Esophagus muscularis mucosa (tissue), 4 donors: ENCODE measurements around the gene EIF5AL1. TPM values are rescaled to one million over a fixed set of nuclear protein-coding genes. Genes with fewer than 3 reads are reported as not detected.
"Not testable (repeated sequence)": the region's sequence is repeated elsewhere in the genome, so short reads cannot be mapped to it uniquely, and the experiment has no call there.

Experiments
- DNase-seq: peaks from one replicate; pipeline ENCODE4 v3.0.0-alpha.2; 2017; ENCODE audit errors: extremely low spot score
- H3K27ac ChIP-seq, 4 donors: fragments of 200-600 bp; sonication (generic); replicated peaks in 1 of 4; 1 replicate in 3 of 4; 2 replicates in 1 of 4; pipeline ENCODE4 v1.5.1; 2016 to 2019; ENCODE audit warnings: mild to moderate bottlenecking in 1 of 4
- H3K27me3 ChIP-seq, 4 donors: fragments of 200-600 bp; sonication (generic); one replicate each; pipeline versions ENCODE4 v1.5.1 to v1.6.0; 2016 to 2019
- H3K36me3 ChIP-seq, 4 donors: fragments of 200-600 bp; sonication (generic); one replicate each; pipeline ENCODE4 v1.5.1; 2016 to 2019
- H3K4me1 ChIP-seq, 4 donors: fragments of 200-600 bp; sonication (generic); one replicate each; pipeline ENCODE4 v1.5.1; 2016 to 2019
- H3K4me3 ChIP-seq, 4 donors: fragments of 200-600 bp; sonication (generic); 1 replicate in 2 of 4; 2 replicates in 2 of 4; pipeline ENCODE4 v1.5.1; 2016 to 2019; ENCODE audit warnings: mild to moderate bottlenecking in 4 of 4, moderate library complexity in 1 of 4
- H3K9me3 ChIP-seq, 4 donors: fragments of 200-600 bp; sonication (generic); 1 replicate in 3 of 4; 2 replicates in 1 of 4; pipeline ENCODE4 v1.5.1; 2016 to 2019
- EP300 ChIP-seq: sonication (generic); formaldehyde crosslinking; IDR thresholded peaks from one replicate; pipeline ENCODE4 v1.6.1; 2017; ENCODE audit warnings: antibody characterized with exemption
- POLR2A ChIP-seq: fragments of 450-650 bp; IDR thresholded peaks from one replicate; pipeline ENCODE4 v1.6.1; 2017; ENCODE audit warnings: antibody characterized with exemption, moderate library complexity, mild to moderate bottlenecking, low read depth
- POLR2AphosphoS5 ChIP-seq, 2 donors: sonication (generic); formaldehyde crosslinking; IDR thresholded peaks; one replicate each; pipeline ENCODE4 v1.6.1; 2017; ENCODE audit warnings: antibody characterized with exemption in 2 of 2
- WGBS: methylation state at CpG from one replicate; pipeline ENCODE4 v1.1.5; 2018; 5-methylcytosine and 5-hydroxymethylcytosine counted together
- intact Hi-C: fragments of 100-400 bp; cut with DNase I; formaldehyde crosslinking; loops from one replicate; pipeline ENCODE4 v1.15.1; 2023
- total RNA-seq, 4 donors: library from RNA; depleted of rRNA; stranded (reverse); fragments of >200 nt; gene quantifications; one replicate each; pipeline versions ENCODE4 v1.1.0 to v1.2.1, GENCODE V29; 2016
- TF ChIP-seq, protein P1 (sequence below), 3 experiments: fragments of 200-600 bp in 2 of 3; fragments of 450-650 bp in 1 of 3; sonication (generic) in 2 of 3; IDR thresholded peaks; one replicate each; pipeline ENCODE4 v1.5.1; 2017 to 2019; ENCODE audit warnings: antibody characterized with exemption in 3 of 3, mild to moderate bottlenecking in 2 of 3, moderate library complexity in 1 of 3

EIF5AL1 gene
- total RNA-seq, 4 donors from 2014 or later: 0.11 to 0.42 (median 0.17) TPM; not detected in 1

DNA sequence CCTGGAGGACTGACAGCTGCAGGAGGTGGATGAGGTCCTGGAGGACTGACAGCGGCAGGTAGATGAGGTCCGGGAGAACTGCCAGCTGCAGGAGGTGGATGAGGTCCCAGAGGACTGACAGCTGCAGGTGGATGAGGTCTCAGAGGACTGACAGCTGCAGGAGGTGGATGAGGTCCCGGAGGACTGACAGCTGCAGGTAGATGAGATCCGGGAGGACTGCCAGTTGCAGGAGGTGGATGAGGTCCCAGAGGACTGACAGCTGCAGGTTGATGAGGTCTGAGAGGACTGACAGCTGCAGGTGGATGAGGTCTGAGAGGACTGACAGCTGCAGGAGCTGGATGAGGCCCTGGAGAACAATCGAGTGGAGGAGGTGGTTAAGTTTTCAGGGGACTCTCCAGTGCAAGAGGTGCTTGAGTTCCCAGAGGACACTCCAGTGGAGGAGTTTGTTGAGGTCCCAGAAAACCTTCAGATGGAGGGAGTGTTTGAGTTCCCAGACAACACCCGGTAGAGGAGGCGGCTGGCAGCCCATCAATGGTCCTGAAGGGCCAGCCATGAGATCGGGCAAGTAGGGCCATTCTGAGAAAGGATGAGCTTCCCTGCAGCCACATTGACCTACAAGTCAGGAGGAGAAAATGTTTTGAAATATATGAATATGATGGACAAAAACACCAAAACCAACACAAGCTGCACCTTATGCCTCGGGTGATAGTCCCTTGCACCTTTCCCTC is 4.7 kb upstream of the EIF5AL1 start:
- Histone ChIP-seq H3K4me1 (peaks cover 0 to 3% (median 0%) of the 10 kb centered on the region in 4 donors), H3K27me3 (peaks cover 0 to 11% (median 0%) of the 10 kb centered on the region in 4 donors), H3K36me3 (no peaks in the 10 kb centered on the region), H3K4me3 (no peak overlapping the region), H3K27ac (no peak overlapping the region), H3K9me3 (no peaks in the 10 kb centered on the region)
- DNase-seq: no peak
- WGBS: 81% methylated on average over 9 of the region's 9 CpGs
- intact Hi-C loops: no loop called here
- no peak for TF ChIP-seq EP300
- TF ChIP-seq POLR2A: no peak
- TF ChIP-seq, protein P1, sequence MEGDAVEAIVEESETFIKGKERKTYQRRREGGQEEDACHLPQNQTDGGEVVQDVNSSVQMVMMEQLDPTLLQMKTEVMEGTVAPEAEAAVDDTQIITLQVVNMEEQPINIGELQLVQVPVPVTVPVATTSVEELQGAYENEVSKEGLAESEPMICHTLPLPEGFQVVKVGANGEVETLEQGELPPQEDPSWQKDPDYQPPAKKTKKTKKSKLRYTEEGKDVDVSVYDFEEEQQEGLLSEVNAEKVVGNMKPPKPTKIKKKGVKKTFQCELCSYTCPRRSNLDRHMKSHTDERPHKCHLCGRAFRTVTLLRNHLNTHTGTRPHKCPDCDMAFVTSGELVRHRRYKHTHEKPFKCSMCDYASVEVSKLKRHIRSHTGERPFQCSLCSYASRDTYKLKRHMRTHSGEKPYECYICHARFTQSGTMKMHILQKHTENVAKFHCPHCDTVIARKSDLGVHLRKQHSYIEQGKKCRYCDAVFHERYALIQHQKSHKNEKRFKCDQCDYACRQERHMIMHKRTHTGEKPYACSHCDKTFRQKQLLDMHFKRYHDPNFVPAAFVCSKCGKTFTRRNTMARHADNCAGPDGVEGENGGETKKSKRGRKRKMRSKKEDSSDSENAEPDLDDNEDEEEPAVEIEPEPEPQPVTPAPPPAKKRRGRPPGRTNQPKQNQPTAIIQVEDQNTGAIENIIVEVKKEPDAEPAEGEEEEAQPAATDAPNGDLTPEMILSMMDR (IDR thresholded peaks at IDR 0.05): no peak
- TF ChIP-seq POLR2AphosphoS5 (IDR thresholded peaks at IDR 0.05): no peak

DNA sequence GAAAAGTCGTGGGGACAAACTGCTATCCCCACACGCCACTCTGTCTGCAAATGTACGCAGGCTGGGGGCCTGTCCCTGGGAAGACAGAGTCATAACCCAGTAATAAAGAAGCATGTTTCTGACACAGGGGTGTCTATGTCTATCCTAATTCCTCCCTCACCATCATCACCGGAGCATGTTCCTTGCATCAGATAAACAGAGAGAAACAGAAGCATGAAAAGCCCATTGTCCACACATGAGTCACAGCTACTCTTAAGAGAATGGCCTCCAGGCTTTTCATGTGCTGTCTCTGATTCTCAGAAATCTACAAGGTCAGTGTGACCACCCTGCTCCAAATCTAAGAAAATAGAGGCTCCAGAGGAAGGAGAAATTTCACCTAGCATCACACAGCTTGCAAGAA is 4.1 kb upstream of the EIF5AL1 start:
- intact Hi-C loops, H3K36me3 ChIP-seq, H3K9me3 ChIP-seq, DNase-seq, H3K4me1 ChIP-seq, H3K27ac ChIP-seq, H3K4me3 ChIP-seq: not testable (repeated sequence)
- H3K27me3 ChIP-seq: peaks cover 0 to 11% (median 0%) of the 10 kb centered on the region in 4 donors
- 83% methylated on average over 3 of the region's 4 CpGs for WGBS

DNA sequence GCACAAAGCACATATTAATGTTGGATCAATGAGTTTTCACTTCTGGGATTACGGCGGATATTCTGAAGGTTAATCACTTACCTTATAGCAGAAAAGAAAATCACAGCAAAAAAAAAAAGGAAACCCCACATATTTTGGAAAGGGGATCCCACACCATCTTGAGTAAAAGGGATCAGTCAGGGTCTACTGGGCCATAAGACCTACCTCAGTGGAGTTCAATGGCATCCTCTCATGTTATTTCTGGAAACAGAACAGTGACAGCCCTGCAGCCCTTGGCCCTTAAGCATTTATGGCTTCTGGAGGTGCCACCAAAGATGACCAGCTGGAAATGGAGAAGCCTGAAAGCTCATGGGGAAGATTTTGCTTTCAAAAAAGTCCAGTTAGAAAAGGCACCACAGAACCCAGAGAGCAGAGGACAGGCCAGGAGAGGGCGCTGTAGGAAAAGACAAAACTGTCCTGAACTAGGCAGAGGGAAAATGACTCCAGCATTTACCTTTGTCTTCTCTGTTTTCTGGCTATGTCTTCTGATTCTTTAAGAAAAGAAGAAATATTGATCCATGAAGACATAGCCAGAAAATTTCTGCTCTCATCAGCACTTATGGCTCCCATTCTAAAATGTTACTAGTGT is 2.9 kb upstream of the EIF5AL1 start:
- WGBS: 100% methylated on average over 2 of the region's 3 CpGs

DNA sequence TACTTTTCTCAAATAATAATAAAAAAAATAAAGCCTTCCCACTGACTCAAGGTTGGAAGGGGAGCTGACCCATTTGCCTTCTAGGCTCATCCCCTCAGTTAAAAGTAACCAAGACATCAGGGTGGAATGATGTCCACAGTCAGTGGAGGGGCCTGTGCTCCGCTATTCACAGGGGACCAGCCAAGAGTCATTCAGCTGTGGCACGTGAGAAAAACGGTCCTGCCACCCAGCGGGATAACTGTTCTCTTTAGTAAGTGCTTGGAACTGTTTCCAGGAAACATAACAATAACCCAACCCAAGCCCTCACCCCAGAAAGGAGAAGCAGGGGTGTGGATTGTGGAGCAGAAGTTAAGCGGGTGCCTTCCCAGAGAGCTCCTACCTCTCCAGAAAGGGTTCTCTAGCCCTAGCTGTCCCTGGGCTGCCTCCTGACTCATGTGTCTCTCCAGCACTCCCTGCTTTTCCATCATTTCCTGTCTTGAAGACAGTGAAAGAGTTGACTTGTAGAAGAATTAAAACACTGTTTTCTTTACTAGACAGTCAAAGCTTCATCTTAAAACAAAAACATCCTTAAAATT is 2.3 kb upstream of the EIF5AL1 start:
- H3K4me3 ChIP-seq, H3K9me3 ChIP-seq, H3K36me3 ChIP-seq, intact Hi-C loops, DNase-seq, H3K4me1 ChIP-seq, H3K27ac ChIP-seq: not testable (repeated sequence)
- peaks cover 0 to 11% (median 0%) of the 10 kb centered on the region in 4 donors for H3K27me3 ChIP-seq
- no CpG with 5 or more reads among the region's 5 CpGs for WGBS

More for the DNA sequence above, 2.9 kb upstream of the EIF5AL1 start:
- intact Hi-C loops, DNase-seq, H3K27ac ChIP-seq, H3K9me3 ChIP-seq, H3K36me3 ChIP-seq, H3K4me3 ChIP-seq, H3K4me1 ChIP-seq: not testable (repeated sequence)
- peaks cover 0 to 11% (median 0%) of the 10 kb centered on the region in 4 donors for H3K27me3 ChIP-seq

DNA sequence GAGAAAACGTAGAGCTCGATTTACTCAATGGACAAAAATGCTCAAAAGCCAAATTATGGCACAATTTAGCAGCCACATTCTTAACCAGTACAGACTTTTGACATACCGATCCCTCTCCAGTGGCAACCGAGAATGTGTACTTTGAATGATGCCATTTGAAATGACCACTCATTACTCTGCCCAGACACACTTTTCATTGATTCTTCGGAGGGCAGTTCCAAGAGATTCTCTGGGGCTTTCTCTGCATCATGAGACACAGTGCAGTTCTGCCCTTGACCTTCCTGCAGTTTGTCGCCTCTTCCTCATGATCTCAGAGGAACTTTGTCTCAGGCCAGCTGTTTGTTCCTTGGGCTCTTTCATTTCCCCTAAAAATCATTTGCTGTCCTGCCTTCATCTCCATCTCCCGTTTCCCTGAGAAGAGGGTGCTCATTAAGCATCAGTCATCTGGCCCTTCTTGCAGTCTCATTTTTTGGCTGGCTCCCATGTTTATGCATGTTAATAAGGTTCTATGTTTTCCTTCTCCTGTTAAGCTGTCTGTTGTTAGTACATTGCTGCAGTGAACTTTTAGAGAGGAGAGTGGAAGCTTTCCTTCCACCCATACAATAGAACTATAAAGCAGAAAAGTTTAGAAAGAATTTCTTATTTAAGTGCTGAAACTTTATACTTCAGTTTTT is 4.3 kb downstream of the EIF5AL1 start:
- DNase-seq, H3K9me3 ChIP-seq, H3K4me3 ChIP-seq, intact Hi-C loops, H3K4me1 ChIP-seq, H3K27ac ChIP-seq, H3K36me3 ChIP-seq, H3K27me3 ChIP-seq: not testable (repeated sequence)
- whole genome bisulfite sequencing: 53% methylated on average over 2 of the region's 7 CpGs

DNA sequence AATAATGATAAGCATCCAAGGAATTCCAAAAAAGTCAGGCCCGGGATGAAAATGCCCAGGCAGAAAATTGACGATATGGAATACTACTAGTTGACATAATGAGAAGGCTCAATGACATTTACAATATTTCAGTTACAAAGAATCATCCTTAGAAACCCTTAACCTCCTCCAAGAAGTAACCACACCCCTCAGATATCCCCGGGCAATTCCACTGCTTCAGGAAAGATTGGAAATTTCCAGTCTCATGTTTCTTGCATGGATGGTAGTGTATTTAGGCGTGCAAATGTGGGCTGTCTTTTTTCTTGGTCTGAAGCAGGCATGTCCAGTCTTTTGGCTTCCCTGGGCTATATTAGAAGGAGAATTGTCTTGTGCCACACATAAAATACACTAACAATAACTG is 5.2 kb downstream of the EIF5AL1 start:
- intact Hi-C loops, H3K4me3 ChIP-seq, H3K9me3 ChIP-seq, H3K27me3 ChIP-seq, H3K27ac ChIP-seq, H3K4me1 ChIP-seq, H3K36me3 ChIP-seq, DNase-seq: not testable (repeated sequence)
- 100% methylated on average over 1 of the region's 4 CpGs for WGBS

DNA sequence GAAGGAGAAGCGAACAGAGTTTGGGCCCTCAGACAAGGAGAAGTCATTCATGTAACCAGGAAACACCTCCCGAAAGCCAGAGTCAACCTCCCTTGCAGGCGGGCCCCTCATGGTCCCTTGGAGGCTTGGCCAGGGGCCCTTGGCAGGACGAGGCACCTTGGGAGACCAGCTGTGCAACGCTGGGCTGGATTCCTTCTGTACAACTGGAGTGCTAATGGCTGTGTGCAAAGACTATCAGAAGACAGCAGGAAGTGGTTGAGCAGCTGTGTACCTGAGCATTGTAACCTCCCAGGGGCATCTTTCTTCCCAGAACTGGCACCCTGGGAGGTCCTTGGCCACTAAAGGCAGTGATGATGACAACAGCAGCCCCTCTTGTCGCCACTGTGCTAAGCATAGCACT is 9.4 kb downstream of the EIF5AL1 start:
- H3K27me3 ChIP-seq, H3K4me1 ChIP-seq, H3K4me3 ChIP-seq, H3K27ac ChIP-seq, H3K9me3 ChIP-seq, DNase-seq, intact Hi-C loops, H3K36me3 ChIP-seq: not testable (repeated sequence)
- 80% methylated on average over 3 of the region's 6 CpGs for WGBS

DNA sequence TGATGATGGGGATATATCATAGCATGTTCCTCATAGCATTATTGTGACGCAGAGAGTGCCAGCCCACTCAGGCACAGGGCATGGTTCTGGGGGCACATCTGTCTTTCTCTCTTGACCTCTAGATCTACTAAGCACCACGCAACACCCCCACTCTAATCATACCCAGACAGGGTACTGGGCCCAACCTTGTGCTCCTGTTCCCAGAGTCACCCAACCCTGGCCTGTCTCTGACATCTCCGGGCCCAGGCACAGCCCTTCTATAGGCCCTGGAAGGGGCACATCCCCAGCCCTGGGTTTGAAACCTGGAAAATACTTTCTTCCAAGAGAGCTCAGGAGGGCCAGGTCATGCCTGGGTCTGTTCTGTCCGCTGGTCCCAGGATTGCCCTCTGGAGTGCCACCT is 10.1 kb downstream of the EIF5AL1 start:
- 100% methylated on average over 1 of the region's 4 CpGs for WGBS

DNA sequence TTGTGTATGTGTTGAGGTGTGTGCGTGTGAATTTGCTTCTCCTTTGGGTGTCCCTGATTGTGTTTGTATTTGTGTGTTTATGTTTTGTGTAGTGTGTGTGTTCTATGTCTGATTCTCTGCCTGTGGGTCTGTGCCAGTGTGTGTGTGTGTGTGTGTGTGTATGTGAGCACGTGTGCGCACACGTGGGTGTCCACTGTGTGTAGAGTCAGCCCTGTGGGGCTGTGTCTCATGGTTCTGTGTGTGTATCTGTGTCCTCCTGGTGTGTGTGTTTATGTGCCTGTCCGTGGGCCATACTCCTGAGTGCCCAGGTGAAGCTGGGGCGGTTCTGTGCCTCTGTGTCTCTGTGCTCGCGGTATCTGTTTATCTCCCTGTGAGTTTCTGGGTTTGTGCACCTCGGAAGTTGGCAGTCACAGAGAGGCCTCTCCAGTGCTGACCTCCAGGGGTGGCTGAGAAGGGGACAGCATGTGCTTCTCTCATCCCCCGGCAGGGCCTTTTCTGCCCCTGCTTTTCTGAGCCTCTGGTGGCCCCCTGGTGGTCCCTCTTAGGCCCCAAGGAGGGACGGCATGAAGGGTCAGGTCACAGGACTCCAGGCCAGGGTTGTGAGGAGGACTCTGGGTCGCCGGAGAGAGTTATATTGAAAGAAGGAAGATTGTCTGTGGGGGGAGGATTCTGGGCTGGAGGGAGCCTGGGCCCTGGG is 11.0 kb downstream of the EIF5AL1 start:
- intact Hi-C loops, H3K4me1 ChIP-seq, H3K27me3 ChIP-seq, H3K4me3 ChIP-seq, H3K27ac ChIP-seq, H3K9me3 ChIP-seq, H3K36me3 ChIP-seq, DNase-seq: not testable (repeated sequence)
- WGBS: 100% methylated on average over 2 of the region's 13 CpGs

More for the DNA sequence above, 10.1 kb downstream of the EIF5AL1 start:
- H3K9me3 ChIP-seq, H3K4me3 ChIP-seq, H3K36me3 ChIP-seq, H3K27me3 ChIP-seq, H3K27ac ChIP-seq, H3K4me1 ChIP-seq, intact Hi-C loops, DNase-seq: not testable (repeated sequence)

DNA sequence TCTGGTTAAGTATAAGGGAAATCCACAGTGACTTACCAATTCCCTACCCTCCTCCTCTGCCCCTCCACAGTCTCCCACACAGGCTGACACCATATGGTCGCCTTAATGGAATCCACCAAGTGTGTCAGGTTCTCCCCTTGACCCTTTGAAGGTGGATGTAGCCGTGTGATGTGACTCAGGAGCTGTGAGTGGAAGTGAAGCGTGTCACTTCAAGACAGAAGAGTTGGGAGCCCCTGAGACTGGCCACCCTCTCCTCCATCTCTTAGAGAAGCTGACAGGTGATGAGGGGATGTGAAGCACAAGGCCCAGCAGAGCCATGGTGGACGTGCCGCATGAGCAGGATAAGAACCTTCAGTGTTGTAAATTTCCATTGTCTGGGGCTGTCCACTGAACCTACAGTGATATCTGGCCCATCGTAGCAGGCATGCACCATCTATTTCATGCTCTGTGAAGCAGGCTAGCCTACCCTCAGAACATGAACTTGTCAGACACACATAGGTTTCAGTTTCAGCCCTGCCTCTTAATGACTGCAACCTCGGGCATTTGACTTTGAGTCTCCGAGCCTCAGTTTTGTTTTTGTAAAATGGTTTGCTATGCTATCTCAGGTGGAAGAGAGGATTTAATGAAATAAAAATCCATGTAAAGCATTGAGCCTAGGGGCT is 12.8 kb downstream of the EIF5AL1 start:
- DNase-seq, H3K36me3 ChIP-seq, H3K9me3 ChIP-seq, H3K27ac ChIP-seq, H3K4me3 ChIP-seq, intact Hi-C loops, H3K27me3 ChIP-seq, H3K4me1 ChIP-seq: not testable (repeated sequence)
- WGBS: no CpG with 5 or more reads among the region's 8 CpGs
